GM04504 (cell line): ENCODE measurements around the gene UBE2V1.
"Not testable (repeated sequence)": the region's sequence is repeated elsewhere in the genome, so short reads cannot be mapped to it uniquely, and the experiment has no call there.

ENCODE experiments used
- DNase-seq: peaks from one replicate; pipeline ENCODE4 v3.0.0-alpha.2; 2012; ENCODE audit warnings: low read depth

UBE2V1 gene

GRCh38 chr20:50112512-50113419 lies at the start of gene UBE2V1:
Gene UBE2V1, minus strand, starts transcription at chr20:50113150. Its CDS starts 22 bp downstream, at chr20:50113128.
- DNase-seq, result peak; percentile 58

GRCh38 chr20:50161494-50161893 lies 48.5 kb upstream of the UBE2V1 start:
- DNase-seq, result not testable (repeated sequence)

- DNase-seq, result peak; percentile 75
Measured at GRCh38 chr20:50153500-50154377, 40.8 kb upstream of the UBE2V1 start, which contains the start of gene PEDS1. Gene PEDS1, minus strand, starts transcription at chr20:50153723. Its CDS starts 86 bp downstream, at chr20:50153637.

GRCh38 chr20:50153153-50153499 lies 40.2 kb upstream of the UBE2V1 start:
- DNase-seq, result no peak

GRCh38 chr20:50152394-50153152 lies 39.6 kb upstream of the UBE2V1 start:
- no peak for DNase-seq

- no peak for DNase-seq
Measured at GRCh38 chr20:50151034-50151743, 38.2 kb upstream of the UBE2V1 start.

- no peak for DNase-seq
Measured at GRCh38 chr20:50149481-50150254, 36.7 kb upstream of the UBE2V1 start.

- no peak for DNase-seq
Measured at GRCh38 chr20:50146732-50147662, 34.0 kb upstream of the UBE2V1 start.

GRCh38 chr20:50146214-50146613 lies 33.3 kb upstream of the UBE2V1 start:
- DNase-seq, result no peak

- no peak for DNase-seq
Measured at GRCh38 chr20:50145566-50145965, 32.6 kb upstream of the UBE2V1 start.

GRCh38 chr20:50144362-50144761 lies 31.4 kb upstream of the UBE2V1 start:
- peak; percentile 97 for DNase-seq

- DNase-seq, result no peak
Measured at GRCh38 chr20:50142812-50143211, 29.9 kb upstream of the UBE2V1 start.

- no peak for DNase-seq
Measured at GRCh38 chr20:50141811-50142561, 29.0 kb upstream of the UBE2V1 start.

- DNase-seq, result no peak
Measured at GRCh38 chr20:50141018-50141675, 28.2 kb upstream of the UBE2V1 start.

- no peak for DNase-seq
Measured at GRCh38 chr20:50140339-50140859, 27.4 kb upstream of the UBE2V1 start.

- DNase-seq, result no peak
Measured at GRCh38 chr20:50138479-50139393, 25.8 kb upstream of the UBE2V1 start.

GRCh38 chr20:50138120-50138478 lies 25.1 kb upstream of the UBE2V1 start:
- DNase-seq, result no peak
